NCI-H1436 treated with DMSO at 0.1 percent for 48 hours (cell line): ENCODE data around the gene ANKMY1.

Experiments
- DNase-seq: peaks from one replicate; lab custom pipeline; 2025; lab: John Stamatoyannopoulos, UW

ANKMY1 gene

GRCh38 chr2:240595381-240596079, 37.7 kb upstream of the ANKMY1 start:
- no peak for DNase-seq

GRCh38 chr2:240594511-240595380, 37.0 kb upstream of the ANKMY1 start:
- DNase-seq, result no peak

GRCh38 chr2:240593703-240594451, 36.1 kb upstream of the ANKMY1 start:
- no peak for DNase-seq

GRCh38 chr2:240593026-240593702, 35.4 kb upstream of the ANKMY1 start:
- no peak for DNase-seq

- no peak for DNase-seq
These were observed 34.0 kb upstream of the ANKMY1 start for GRCh38 chr2:240591784-240592183.

GRCh38 chr2:240591226-240591625, 33.4 kb upstream of the ANKMY1 start:
- DNase-seq, result no peak

- DNase-seq, result no peak
These were observed 32.9 kb upstream of the ANKMY1 start for GRCh38 chr2:240590681-240591111.

- no peak for DNase-seq
These were observed 32.2 kb upstream of the ANKMY1 start for GRCh38 chr2:240589850-240590525.

GRCh38 chr2:240589375-240589774, 31.6 kb upstream of the ANKMY1 start:
- DNase-seq, result no peak

- DNase-seq, result no peak
These were observed 30.9 kb upstream of the ANKMY1 start for GRCh38 chr2:240588669-240589068.

GRCh38 chr2:240588006-240588655, 30.3 kb upstream of the ANKMY1 start:
- no peak for DNase-seq

GRCh38 chr2:240586919-240587800, 29.4 kb upstream of the ANKMY1 start:
- no peak for DNase-seq

- DNase-seq, result peak; percentile 52
These were observed 28.6 kb upstream of the ANKMY1 start, which contains the start of gene CAPN10 for GRCh38 chr2:240586198-240586918. CAPN10 (plus strand) TSS chr2:240586734; CDS start chr2:240586912, 178 bp downstream.

GRCh38 chr2:240585681-240586197, 28.0 kb upstream of the ANKMY1 start:
- no peak for DNase-seq

GRCh38 chr2:240585101-240585500, 27.3 kb upstream of the ANKMY1 start:
- DNase-seq, result no peak

- peak; percentile 17 for DNase-seq
These were observed 26.8 kb upstream of the ANKMY1 start for GRCh38 chr2:240584486-240585031.

GRCh38 chr2:240583774-240584173, 26.0 kb upstream of the ANKMY1 start:
- DNase-seq, result no peak

- DNase-seq, result no peak
These were observed 25.0 kb upstream of the ANKMY1 start for GRCh38 chr2:240582781-240583180.
